GM12878 (cell line): ENCODE measurements around the gene AVL9. TPM values are rescaled to one million over a fixed set of nuclear protein-coding genes. Genes with fewer than 3 reads are reported as not detected.

Experiments used
- ATAC-seq: fragments of 200-7000 bp; cut with Tn5 transposase; 3 replicates; pipeline ENCODE4 v1.9.1; 2020; ENCODE audit warnings: mild to moderate bottlenecking, moderate library complexity
- BruUV-seq: library from RNA; stranded (reverse); fragments of 400-500 nt; replicated peaks from 2 replicates; lab custom pipeline; 2021; lab: Mats Ljungman, UMichigan
- CTCF ChIA-PET: fragments of 300-600 bp; sonication (Branson Sonifier 250); formaldehyde crosslinking; extraction: SDS; loops from one replicate; lab custom pipeline; 2021; ENCODE audit warnings: inconsistent platforms; lab: Yijun Ruan, JAX
- POLR2A ChIA-PET: fragments of 350-600 bp; formaldehyde crosslinking; extraction: SDS; loops from one replicate; lab custom pipeline; 2021; ENCODE audit warnings: inconsistent platforms; lab: Charles Lee
- RAD21 ChIA-PET: fragments of 300-600 bp; sonication (Branson Sonifier 250); formaldehyde crosslinking; loops from one replicate; lab custom pipeline; 2023; ENCODE audit warnings: antibody characterized with exemption; ENCODE audit not compliant: unreplicated experiment; lab: Charles Lee
- SMC1A ChIA-PET: fragments of 300-600 bp; sonication (Branson Sonifier 250); formaldehyde crosslinking; loops from one replicate; lab custom pipeline; 2023; ENCODE audit not compliant: unreplicated experiment, uncharacterized antibody; lab: Charles Lee
- DNase-seq: peaks from one replicate; pipeline ENCODE4 v3.0.0-alpha.2; 2011; ENCODE audit warnings: low read depth, low spot score
- FAIRE-seq: peaks from 3 replicates; lab custom pipeline; 2011; peaks lifted over from hg19 to GRCh38; lab: Jason Lieb, UNC
- H2AFZ ChIP-seq: 2 replicates; pipeline ENCODE4 v1.6.0; 2011; ENCODE audit warnings: low read depth, low read length, control low read depth; ENCODE audit not compliant: control insufficient read depth
- H3K27ac ChIP-seq: 2 replicates; pipeline ENCODE4 v1.5.1; 2011; ENCODE audit warnings: control low read depth; ENCODE audit not compliant: control insufficient read depth, insufficient read depth
- H3K27me3 ChIP-seq, 2 experiments: replicated peaks in 1 of 2; 2 replicates each; pipeline versions ENCODE4 v1.6.0 to v1.6.1; 2011; ENCODE audit warnings: low read length in 1 of 2; ENCODE audit not compliant: control insufficient read depth in 2 of 2, insufficient read depth in 2 of 2
- H3K36me3 ChIP-seq, 2 experiments: 2 replicates each; pipeline ENCODE4 v1.5.1; 2011; ENCODE audit warnings: low read length in 1 of 2; ENCODE audit not compliant: control insufficient read depth in 2 of 2, insufficient read depth in 2 of 2
- H3K4me1 ChIP-seq: 2 replicates; pipeline ENCODE4 v1.6.1; 2011; ENCODE audit warnings: mild to moderate bottlenecking, low read length, moderate library complexity, mixed read lengths; ENCODE audit not compliant: control insufficient read depth, insufficient read depth
- H3K4me2 ChIP-seq: 2 replicates; pipeline ENCODE4 v1.6.0; 2011; ENCODE audit warnings: control low read depth; ENCODE audit not compliant: control insufficient read depth, insufficient read depth
- H3K4me3 ChIP-seq: fragments of 200-600 bp; sonication (generic); 2 replicates; pipeline ENCODE4 v1.5.1; 2016
- H3K79me2 ChIP-seq: 2 replicates; pipeline ENCODE4 v1.6.0; 2011; ENCODE audit warnings: low read length; ENCODE audit not compliant: control insufficient read depth, insufficient read depth
- H3K9ac ChIP-seq: 2 replicates; pipeline ENCODE4 v1.8.0; 2011; ENCODE audit warnings: low read length, control low read depth, mixed read lengths; ENCODE audit not compliant: control insufficient read depth, insufficient read depth
- H3K9me3 ChIP-seq: replicated peaks from 3 replicates; pipeline ENCODE4 v1.5.1; 2011; ENCODE audit warnings: mild to moderate bottlenecking, low read length; ENCODE audit not compliant: control insufficient read depth, insufficient read depth
- H4K20me1 ChIP-seq: 2 replicates; pipeline ENCODE4 v1.6.0; 2011; ENCODE audit not compliant: control insufficient read depth, insufficient read depth
- BCL11A ChIP-seq: IDR thresholded peaks from 2 replicates; pipeline ENCODE4 v1.6.1; 2011; ENCODE audit warnings: low read depth, low read length
- CREB1 ChIP-seq: IDR thresholded peaks from 2 replicates; pipeline ENCODE4 v1.6.1; 2012; ENCODE audit warnings: low read depth, mild to moderate bottlenecking, inconsistent platforms
- HDAC6 ChIP-seq: fragments of 200-600 bp; sonication (generic); IDR thresholded peaks from one replicate; pipeline ENCODE4 v1.8.0; 2017; ENCODE audit warnings: antibody characterized with exemption; ENCODE audit not compliant: unreplicated experiment
- KLF5 ChIP-seq: fragments of 450-650 bp; IDR thresholded peaks from 2 replicates; pipeline ENCODE4 v1.6.1; 2014; ENCODE audit warnings: mild to moderate bottlenecking; ENCODE audit not compliant: partially characterized antibody
- MTA3 ChIP-seq: IDR thresholded peaks from 2 replicates; pipeline ENCODE4 v1.6.1; 2012; ENCODE audit warnings: low read length, inconsistent platforms, borderline replicate concordance
- NFYB ChIP-seq: IDR thresholded peaks from 2 replicates; pipeline ENCODE4 v1.6.1; 2011; ENCODE audit warnings: low read depth, mild to moderate bottlenecking, low read length, improper control_type of control experiment, moderate library complexity; ENCODE audit not compliant: insufficient read depth
- NR2C2 ChIP-seq: IDR thresholded peaks from 2 replicates; pipeline ENCODE4 v1.6.1; 2011; ENCODE audit warnings: borderline replicate concordance, low read depth; ENCODE audit not compliant: control insufficient read depth, insufficient read length
- PAX8 ChIP-seq: fragments of 450-650 bp; IDR thresholded peaks from 2 replicates; pipeline ENCODE4 v1.6.1; 2017; ENCODE audit warnings: mild to moderate bottlenecking, moderate library complexity
- POLR2A ChIP-seq: IDR thresholded peaks from 2 replicates; pipeline ENCODE4 v1.6.1; 2011; ENCODE audit warnings: low read depth, mild to moderate bottlenecking, low read length
- SKIL ChIP-seq: fragments of 450-650 bp; IDR thresholded peaks from 2 replicates; pipeline ENCODE4 v1.6.1; 2017; ENCODE audit warnings: mild to moderate bottlenecking, low read depth, inconsistent platforms; ENCODE audit not compliant: poor library complexity, severe bottlenecking
- ZNF592 ChIP-seq: fragments of 450-650 bp; IDR thresholded peaks from 2 replicates; pipeline ENCODE4 v1.6.1; 2017; ENCODE audit warnings: mild to moderate bottlenecking, moderate library complexity
- in situ Hi-C: fragments of 300-500 bp; cut with MboI; formaldehyde crosslinking; loops from 9 replicates; pipeline ENCODE4 v1.14.3; 2018; ENCODE audit warnings: mixed read lengths
- intact Hi-C: fragments of 100-400 bp; cut with micrococcal nuclease; formaldehyde crosslinking; loops from one replicate; pipeline ENCODE4 v1.14.2; 2022; ENCODE audit not compliant: unreplicated experiment
- polyA plus RNA-seq, 11 experiments: library from polyadenylated mRNA; depleted of rRNA in 4 of 11; unstranded in 6 of 11; stranded (reverse) in 5 of 11; fragments of >200 nt; fragmentation: Nextera tagmentation in 4 of 11; fragmentation: Illumina TruSeq in 1 of 11; extraction: Ambion mirVana in 4 of 11; extraction: Trizol in 1 of 11; gene quantifications; 1 replicate in 1 of 11; 2 replicates in 10 of 11; pipeline versions ENCODE4 v1.2.1 to v1.2.3, GENCODE V29; 2011 to 2016; ENCODE audit warnings: inconsistent platforms in 2 of 11, missing spikeins in 2 of 11, low read depth in 1 of 11
- total RNA-seq, 4 experiments: library from RNA; depleted of rRNA in 3 of 4; stranded (reverse); fragments of >200 nt in 3 of 4; fragmentation: Illumina TruSeq in 1 of 4; extraction: Trizol in 1 of 4; gene quantifications; 2 replicates each; pipeline versions ENCODE4 v1.2.1 to v1.2.3, GENCODE V29; 2013 to 2021
- TF ChIP-seq, protein P1 (sequence below): IDR thresholded peaks from 2 replicates; pipeline ENCODE4 v1.6.1; 2011; ENCODE audit warnings: mild to moderate bottlenecking, low read depth, low read length, moderate library complexity; ENCODE audit not compliant: insufficient replicate concordance

The AVL9 gene
- total and polyA plus RNA-seq, 10 of the 15 experiments (the other 5 are each of a cell fraction or from before 2014, with no cell fraction given), result 4.5 to 41.6 (median 20.1) TPM

DNA sequence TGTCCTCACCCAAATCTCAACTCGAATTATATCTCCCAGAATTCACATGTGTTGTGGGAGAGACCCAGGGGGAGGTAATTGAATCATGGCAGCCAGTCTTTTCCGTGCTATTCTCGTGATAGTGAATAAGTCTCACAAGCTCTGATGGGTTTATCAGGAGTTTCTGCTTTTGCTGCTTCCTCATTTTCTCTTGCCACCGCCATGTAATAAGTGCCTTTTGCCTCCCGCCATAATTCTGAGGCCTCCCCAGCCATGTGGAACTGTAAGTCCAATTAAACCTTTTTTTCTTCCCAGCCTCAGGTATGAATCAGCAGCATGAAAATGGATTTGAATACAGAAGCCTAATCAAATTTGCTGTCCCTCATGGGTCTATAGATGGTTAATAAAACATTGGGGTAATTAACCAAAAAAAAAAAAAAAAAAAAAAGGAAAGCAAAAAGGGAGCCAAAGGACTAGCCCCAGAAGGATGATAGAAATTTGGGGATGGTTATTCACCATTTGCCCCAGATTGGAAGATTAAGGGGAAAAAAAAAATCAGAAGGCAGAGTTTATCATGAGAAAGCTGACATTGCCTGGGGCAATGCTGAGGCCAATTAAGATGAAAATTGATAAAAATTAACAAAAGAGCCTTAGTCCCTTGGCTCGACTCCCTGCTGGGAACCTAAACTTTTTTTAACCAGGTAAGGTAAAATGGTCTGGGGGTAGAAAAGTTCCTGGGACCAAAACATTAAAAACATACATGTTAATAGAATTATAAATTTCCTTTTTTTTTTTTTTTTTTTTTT is 27.6 kb downstream of the AVL9 start (continued):
- TF ChIP-seq ZNF592 (no peak), POLR2A (no peak), CREB1 (no peak), HDAC6 (no peak)

DNA sequence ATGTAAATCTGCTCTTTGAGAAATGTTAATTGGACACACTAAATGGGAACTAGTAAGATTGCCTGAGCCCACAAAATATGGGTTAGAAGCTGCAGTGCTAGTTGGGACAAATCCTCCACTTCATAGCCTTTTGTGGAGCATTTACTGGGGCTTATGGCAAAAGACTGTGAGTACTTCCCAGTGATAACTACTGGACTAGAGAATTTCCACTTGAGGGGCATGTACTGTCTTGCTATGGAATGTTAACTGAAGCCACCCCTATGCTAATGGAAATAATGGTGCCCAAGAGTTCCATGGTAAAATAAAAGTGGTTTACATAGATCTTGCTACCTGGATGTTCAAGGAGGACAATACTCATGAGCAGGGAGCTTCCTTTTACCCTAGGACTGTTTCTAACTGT is 29.3 kb downstream of the AVL9 start:
- no peak for ATAC-seq
- intact Hi-C loops (no loop called here), in situ Hi-C loops (no loop called here)
- Histone ChIP-seq H3K9me3 (peaks cover 20% of the 10 kb centered on the region; the same call in 2 of the 3 replicates), H3K4me2 (no peak overlapping the region), H4K20me1 (no peaks in the 10 kb centered on the region), H2AFZ (no peak overlapping the region), H3K4me3 (no peak overlapping the region), H3K27me3 (no peaks in the 10 kb centered on the region), H3K27ac (no peak overlapping the region), H3K9ac (no peak overlapping the region), H3K4me1 (no peaks in the 10 kb centered on the region), H3K79me2 (peaks cover 3% of the 10 kb centered on the region), H3K36me3 (peaks cover 2 to 6% of the 10 kb centered on the region in 2 experiments; a peak in 2 of 4 replicates)
- CTCF ChIA-PET, result no interaction called here
- no peak for DNase-seq
- POLR2A ChIA-PET, result no interaction called here
- SMC1A ChIA-PET, result interaction anchor here (0.6 kb wide), 1 partner anchor 29 kb away, joined by 3 read pairs; no protein-coding TSS in a partner anchor
- RAD21 ChIA-PET, result no interaction called here
- no peak for FAIRE-seq
- no TSS peak for BruUV-seq
- no peak for TF ChIP-seq MTA3
- TF ChIP-seq, protein P1, sequence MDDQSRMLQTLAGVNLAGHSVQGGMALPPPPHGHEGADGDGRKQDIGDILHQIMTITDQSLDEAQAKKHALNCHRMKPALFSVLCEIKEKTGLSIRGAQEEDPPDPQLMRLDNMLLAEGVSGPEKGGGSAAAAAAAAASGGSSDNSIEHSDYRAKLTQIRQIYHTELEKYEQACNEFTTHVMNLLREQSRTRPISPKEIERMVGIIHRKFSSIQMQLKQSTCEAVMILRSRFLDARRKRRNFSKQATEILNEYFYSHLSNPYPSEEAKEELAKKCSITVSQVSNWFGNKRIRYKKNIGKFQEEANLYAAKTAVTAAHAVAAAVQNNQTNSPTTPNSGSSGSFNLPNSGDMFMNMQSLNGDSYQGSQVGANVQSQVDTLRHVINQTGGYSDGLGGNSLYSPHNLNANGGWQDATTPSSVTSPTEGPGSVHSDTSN, result no peak
- TF ChIP-seq BCL11A, result no peak
- no peak for TF ChIP-seq SKIL
- no peak for TF ChIP-seq NFYB
- no peak for TF ChIP-seq KLF5
- no peak for TF ChIP-seq NR2C2
- no peak for TF ChIP-seq PAX8
